Tongue (tissue), 2 donors: ENCODE results near the gene TMC5. TPM values are rescaled to one million over a fixed set of nuclear protein-coding genes. Genes with fewer than 3 reads are reported as not detected.
A peak's percentile ranks its signal among the peaks of the same experiment; 100 is the strongest.
"Not testable (repeated sequence)": the region's sequence is repeated elsewhere in the genome, so short reads cannot be mapped to it uniquely, and the experiment has no call there.

ENCODE experiments used
- DNase-seq: peaks from one replicate; pipeline ENCODE4 v3.0.0-alpha.2; 2015
- total RNA-seq: library from RNA; depleted of rRNA; stranded (reverse); fragments of >200 nt; gene quantifications from one replicate; pipeline ENCODE4 v1.2.3, GENCODE V29; 2014

The TMC5 gene
- total RNA-seq, 1 donor from 2014 or later: 0.72 TPM

GRCh38 chr16:19542138-19542821, 124.6 kb downstream of the TMC5 start:
- DNase-seq: peak; percentile 28

- DNase-seq: not testable (repeated sequence)
Measured at GRCh38 chr16:19543278-19543996, 125.8 kb downstream of the TMC5 start.

GRCh38 chr16:19548144-19548543, 130.5 kb downstream of the TMC5 start:
- DNase-seq: no peak

Other genes starting within 250 kb of the TMC5 start
- 5.8 TPM for gene SYT17, start 249.6 kb upstream of the TMC5 start, total RNA-seq
- not detected for gene CLEC19A, start 132.2 kb upstream of the TMC5 start, total RNA-seq
- gene GDE1, start 104.2 kb downstream of the TMC5 start, total RNA-seq: 46.4 TPM
- 36.9 TPM for gene CCP110, start 106.1 kb downstream of the TMC5 start, total RNA-seq
- gene VPS35L, start 137.8 kb downstream of the TMC5 start, total RNA-seq: 30.0 TPM